HG03575 (cell line): ENCODE data around the gene ZBTB7A.

Experiments used
- ATAC-seq: cut with Tn5 transposase; IDR thresholded peaks from one replicate; pipeline ENCODE4 v1.9.1; 2021; ENCODE audit not compliant: unreplicated experiment, insufficient number of reproducible peaks, low FRiP score; ENCODE audit errors: extremely low read depth

ZBTB7A gene

GRCh38 chr19:4043401-4043800 is 23.3 kb downstream of the ZBTB7A start:
- ATAC-seq = no peak

DNA sequence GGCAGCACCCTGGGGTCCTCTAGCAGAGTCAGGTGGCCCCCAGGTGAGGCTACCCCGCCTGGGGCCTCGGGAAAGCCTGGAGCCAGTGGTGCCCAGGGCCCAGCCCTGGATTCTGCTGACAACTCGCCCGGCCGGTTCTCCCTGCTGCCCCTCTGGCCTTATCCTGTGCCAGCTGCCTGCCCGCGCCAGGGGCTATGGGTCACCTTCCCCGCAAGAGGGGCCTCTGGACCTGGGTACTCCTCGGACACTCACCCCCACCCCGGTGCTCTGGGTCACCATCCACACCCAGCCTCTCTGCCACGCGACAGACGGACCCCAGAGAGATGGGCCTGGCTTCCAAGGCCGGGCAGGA is 24.0 kb downstream of the ZBTB7A start:
- no peak for ATAC-seq

DNA sequence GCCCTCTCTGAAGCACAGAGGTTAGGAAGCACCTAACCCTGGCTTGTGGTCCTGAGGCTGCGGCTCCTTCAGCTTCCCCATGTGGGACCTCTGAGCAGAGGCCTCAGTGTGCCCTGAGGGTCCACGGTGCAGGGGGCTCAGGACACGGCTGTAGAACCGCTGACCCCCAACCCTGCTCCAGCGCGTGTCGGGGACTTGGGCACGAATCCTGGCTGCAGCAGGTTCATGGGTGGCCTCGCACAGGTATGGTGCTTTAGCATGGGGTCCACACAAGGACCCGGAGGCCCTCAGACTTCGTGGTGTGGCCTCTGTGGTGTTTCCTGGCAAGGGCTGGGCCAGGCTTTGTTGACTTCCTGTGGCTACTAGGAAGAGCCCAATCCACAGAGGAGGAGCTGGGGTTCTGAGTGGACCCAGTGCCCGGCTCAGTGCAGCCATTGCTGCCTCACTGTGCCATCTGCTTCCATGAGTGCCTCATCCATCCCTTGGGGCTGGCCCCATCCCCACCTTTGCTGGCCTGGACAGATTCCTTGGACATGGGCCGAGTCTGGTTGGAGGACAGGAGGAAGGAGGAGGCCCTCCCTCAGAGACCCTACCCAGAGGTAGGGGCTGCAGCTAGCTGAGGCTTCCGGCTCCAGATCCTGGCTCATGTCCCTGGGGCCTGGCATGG is 24.5 kb downstream of the ZBTB7A start:
- ATAC-seq = no peak

- ATAC-seq = no peak
These were observed 27.9 kb downstream of the ZBTB7A start for GRCh38 chr19:4038661-4039423.

DNA sequence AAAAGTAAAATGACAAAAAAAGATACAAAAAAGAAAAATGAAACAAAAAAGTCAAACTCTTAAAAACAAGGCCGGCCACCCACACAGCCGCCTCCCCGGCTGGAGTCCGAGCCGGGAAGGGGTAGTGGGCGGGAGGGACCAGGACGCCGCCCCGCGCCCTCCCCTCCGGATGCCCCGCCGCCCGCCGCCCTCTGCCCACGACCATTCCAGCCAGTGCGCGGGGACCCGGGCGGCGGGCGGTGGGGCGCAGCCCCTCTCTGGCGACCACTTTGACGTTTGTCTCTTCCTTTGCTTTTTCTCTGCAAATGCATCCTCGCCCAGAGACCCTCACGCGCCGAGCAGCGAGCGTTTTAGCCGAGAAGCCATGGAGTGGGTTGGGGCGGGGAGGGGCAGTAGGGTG is 28.6 kb downstream of the ZBTB7A start:
- ATAC-seq = no peak

GRCh38 chr19:4037301-4037949 is 29.3 kb downstream of the ZBTB7A start:
- no peak for ATAC-seq

GRCh38 chr19:4036576-4037300 is 30.0 kb downstream of the ZBTB7A start:
- ATAC-seq = no peak

DNA sequence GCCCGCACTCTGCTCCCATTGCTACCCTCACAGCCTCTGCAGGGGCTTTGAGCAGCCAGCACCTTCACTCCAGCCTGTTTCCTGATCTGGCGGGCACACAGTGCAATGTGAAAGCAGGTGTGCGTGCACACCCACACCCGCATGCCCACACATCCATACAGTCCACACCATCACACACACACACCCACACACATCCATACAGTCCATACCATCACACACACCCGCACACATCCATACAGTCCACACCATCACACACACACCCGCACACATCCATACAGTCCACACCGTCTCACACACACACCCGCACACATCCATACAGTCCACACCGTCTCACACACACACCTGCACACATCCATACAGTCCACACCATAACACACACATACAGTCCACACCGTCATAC is 31.1 kb downstream of the ZBTB7A start:
- no peak for ATAC-seq

DNA sequence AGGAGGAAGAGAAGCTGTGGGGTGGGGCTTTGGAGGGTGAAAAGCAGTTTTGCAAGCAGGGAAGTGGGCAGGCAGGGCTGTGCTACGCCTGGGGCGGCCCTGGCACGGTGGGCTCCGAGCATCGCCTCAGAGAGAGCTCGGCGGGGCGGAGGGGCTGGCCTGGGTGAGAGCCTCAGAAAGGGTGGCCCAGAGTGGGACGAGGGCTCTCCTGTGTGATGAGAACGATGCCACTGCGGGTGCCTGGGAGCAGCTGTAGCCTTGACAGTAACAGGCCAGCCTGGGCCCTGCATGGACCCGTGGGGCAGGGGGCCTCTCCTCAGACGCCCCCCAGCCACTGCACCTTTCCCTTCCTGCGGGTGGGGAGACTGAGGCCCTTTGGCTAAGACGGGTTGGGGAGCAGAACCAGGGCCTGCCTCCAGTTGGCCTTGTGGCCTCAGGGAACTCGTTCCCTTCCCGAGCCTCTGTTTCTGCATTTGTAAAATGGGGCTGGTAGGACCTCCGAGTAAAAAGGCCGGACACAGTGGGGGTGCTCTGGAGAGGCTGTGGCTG is 31.6 kb downstream of the ZBTB7A start:
- ATAC-seq = no peak

GRCh38 chr19:4034048-4035017 is 32.4 kb downstream of the ZBTB7A start:
- ATAC-seq = no peak

- no peak for ATAC-seq
These were observed 33.4 kb downstream of the ZBTB7A start for GRCh38 chr19:4033028-4033956.

- no peak for ATAC-seq
These were observed 34.3 kb downstream of the ZBTB7A start for GRCh38 chr19:4032436-4032835.

GRCh38 chr19:4031420-4031819 is 35.3 kb downstream of the ZBTB7A start:
- no peak for ATAC-seq

DNA sequence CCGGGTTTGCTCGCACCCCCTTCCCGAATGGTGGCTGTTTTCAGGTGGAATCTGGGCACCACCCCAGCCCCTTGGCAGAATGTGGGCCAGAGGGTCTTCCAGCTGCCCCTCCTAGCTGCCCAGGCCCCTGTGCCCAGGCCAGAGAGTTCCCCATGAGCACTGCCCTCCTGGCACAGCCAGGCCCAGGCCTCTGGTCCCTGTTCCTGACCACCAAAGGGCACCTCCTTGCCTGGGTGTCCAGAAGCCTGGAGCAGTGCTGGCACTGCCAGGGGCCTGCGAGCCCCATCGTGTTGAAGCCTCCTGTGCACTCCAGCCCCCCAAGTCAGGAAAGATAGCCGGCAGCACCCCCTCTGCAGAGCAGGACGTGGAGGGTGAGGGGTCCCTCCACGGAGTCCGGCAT is 35.7 kb downstream of the ZBTB7A start:
- no peak for ATAC-seq

- ATAC-seq = no peak
These were observed 36.1 kb downstream of the ZBTB7A start for GRCh38 chr19:4030552-4030951.

DNA sequence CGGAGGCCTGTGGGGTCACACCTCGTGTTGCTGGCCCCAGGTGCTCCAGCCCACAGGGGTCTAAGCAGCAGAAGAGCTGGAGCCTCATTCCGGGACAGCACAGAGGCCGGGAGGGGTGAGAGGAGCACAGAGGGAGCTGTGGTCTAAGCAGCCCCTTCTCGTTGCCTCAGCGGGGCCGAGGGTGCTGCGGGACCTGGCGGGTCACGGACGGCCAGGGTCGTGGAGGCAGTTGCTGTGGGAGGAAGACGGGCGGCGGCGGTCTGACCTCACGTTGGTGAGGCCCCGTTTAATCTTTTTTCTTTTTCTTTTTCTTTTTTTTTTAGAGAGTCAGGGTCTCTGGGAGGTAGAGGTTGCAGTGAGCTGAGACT is 37.5 kb downstream of the ZBTB7A start:
- ATAC-seq = no peak
